Measurements from ENCODE around the gene ANP32E.
"Not testable (repeated sequence)": the region's sequence is repeated elsewhere in the genome, so short reads cannot be mapped to it uniquely, and the experiment has no call there.

ANP32E gene

DNA sequence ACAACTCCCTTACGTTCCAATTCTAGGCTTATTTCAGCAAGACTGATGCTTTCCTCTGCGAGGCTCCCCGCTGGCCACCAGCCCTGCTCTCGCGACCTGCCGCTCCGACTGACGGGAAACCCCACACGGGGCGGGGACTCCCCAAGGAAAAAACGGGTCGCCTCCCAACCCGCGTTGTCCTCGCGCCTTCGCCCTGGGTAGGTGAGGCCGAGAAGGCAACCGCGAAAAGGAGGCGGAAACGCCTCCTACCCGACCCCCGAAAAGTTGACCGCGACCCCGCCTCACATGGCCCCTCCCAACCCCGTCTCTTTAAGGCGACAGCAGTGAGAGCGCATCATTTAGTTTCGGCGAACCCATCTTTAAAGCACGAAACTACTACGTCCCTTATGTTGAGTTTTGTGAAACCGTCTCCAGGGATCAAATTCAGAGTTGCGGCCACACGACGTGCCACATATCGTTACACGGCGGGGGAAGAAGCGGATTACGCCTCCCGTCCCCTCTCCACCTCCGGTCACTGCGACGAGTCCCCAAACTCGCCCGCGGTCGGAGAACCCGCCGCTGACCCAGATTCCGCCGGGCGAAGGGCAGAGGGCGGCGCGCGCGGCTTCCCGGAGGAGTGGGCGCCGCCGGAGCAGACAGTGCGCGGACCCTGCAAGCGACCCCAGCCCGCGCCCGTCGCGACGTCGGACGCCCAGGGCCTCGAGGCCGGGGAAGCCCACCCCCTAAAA, 1.2 kb downstream of the ANP32E start:
- Mint-ChIP-seq H3K36me3 (ENCODE audit: low read depth) (peaks cover 25% of the 10 kb centered on the region), H3K9me3 (no peaks in the 10 kb centered on the region), H3K27ac (peak overlapping the region; percentile 98), H3K27me3 (no peaks in the 10 kb centered on the region), H3K4me1 (ENCODE audit: low read depth) (peaks cover 19% of the 10 kb centered on the region), H3K4me3 (no peak overlapping the region)

DNA sequence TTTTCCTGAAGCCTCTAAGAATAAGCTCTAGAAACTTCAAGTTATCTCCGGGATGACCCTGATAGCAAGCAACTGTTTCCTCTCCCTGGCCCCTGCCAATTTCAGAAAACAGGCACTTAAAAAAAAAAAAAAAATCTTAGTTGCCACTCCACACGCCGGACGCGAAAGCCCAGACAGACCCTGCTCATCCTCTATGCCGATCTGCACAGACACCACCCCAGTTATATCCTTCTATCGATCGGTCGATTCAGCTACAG, 1.7 kb downstream of the ANP32E start:
- H3K4me1 Mint-ChIP-seq (ENCODE audit: low read depth), result peaks cover 19% of the 10 kb centered on the region
- H3K27ac Mint-ChIP-seq, result peak overlapping the region; percentile 98
- no peaks in the 10 kb centered on the region for H3K9me3 Mint-ChIP-seq
- peaks cover 25% of the 10 kb centered on the region for H3K36me3 Mint-ChIP-seq (ENCODE audit: low read depth)
- H3K27me3 Mint-ChIP-seq, result no peaks in the 10 kb centered on the region
- H3K4me3 Mint-ChIP-seq, result no peak overlapping the region

DNA sequence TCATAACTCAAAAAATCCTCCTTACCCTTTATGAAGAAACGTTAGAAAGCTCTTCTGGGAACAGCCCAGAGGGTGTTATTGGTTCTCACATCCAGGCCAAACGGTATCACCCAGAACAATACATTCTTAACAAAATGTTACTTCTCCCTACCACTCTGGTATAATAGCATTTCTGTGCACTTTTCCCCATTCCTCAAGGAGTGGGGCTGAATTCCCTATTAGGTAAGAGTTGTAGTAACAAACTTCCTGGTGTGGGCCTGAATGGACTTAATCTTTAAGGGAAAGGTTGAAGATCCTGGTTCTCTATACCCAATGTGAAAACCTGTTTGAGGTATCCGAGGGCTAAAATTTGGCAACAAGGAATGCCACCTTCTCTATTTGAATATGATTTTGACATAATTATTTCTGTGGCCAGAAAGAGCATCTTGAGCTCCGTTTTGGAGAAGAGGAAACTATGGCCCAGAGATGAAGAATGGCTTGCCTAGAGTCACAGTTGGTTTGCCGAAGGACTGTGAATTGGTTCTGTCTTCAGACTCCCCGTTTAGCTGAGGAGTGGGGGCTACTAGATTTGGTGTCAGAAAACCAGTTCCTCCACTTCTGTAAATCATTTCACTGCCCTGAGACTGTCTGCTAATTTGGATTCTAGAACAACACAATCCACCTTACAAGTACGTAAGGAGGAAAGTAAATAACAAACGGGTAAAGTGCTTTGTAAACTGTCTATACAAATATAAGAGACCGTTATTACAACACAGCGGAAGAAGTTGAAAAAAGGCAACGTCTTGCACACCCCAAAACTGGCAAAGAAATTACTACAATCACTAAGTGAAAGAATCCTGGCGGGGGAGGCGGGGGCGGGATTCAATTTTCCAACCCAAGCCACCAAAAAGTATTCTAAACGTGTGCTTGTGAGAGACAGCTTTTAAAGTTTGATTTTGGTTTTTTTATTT, 2.3 kb downstream of the ANP32E start:
- Mint-ChIP-seq H3K36me3 (ENCODE audit: low read depth) (peaks cover 30% of the 10 kb centered on the region), H3K4me3 (no peak overlapping the region), H3K27ac (peak overlapping the region; percentile 98), H3K4me1 (ENCODE audit: low read depth) (peaks cover 22% of the 10 kb centered on the region), H3K9me3 (no peaks in the 10 kb centered on the region), H3K27me3 (no peaks in the 10 kb centered on the region)

DNA sequence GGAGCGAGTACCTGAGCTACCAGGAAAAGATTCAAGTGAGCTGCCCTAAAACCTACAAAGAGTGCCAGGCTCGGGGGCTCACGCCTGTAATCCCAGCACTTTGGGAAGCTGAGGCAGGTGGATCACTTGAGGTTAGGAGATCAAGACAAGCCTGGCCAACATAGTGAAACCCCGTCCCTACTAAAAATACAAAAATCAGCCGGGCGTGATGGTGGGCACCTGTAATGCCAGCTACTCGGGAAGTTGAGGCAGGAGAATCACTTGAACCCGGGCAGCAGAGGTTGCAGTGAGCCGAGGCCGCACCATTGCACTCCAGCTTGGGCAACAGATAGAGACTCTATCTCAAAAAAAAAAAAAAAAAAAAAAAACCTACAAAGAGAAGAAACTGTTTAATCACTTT, 3.0 kb downstream of the ANP32E start:
- Mint-ChIP-seq H3K4me1 (ENCODE audit: low read depth) (peaks cover 22% of the 10 kb centered on the region), H3K27ac (peak overlapping the region; percentile 98), H3K36me3 (ENCODE audit: low read depth) (peaks cover 35% of the 10 kb centered on the region)
- H3K27me3 Mint-ChIP-seq, H3K4me3 Mint-ChIP-seq, H3K9me3 Mint-ChIP-seq: not testable (repeated sequence)

DNA sequence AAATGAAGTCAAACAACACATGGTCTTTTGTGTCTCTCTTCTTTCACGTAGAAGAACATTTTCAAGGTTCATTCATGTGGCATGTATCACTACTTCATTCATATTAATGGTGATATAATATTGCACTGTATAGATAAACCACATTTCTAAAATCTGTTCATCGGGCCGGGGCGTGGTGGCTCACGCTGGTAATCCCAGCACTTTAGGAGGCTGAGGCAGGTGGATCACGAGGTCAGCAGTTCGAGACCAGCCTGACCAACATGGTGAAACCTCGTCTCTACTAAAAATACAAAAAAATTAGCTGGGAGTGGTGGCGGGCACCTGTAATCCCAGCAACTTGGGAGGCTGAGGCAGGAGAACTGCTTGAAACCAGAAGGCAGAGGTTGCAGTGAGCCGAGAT, 7.7 kb downstream of the ANP32E start:
- H3K27ac Mint-ChIP-seq; H3K4me3 Mint-ChIP-seq; H3K27me3 Mint-ChIP-seq; H3K4me1 Mint-ChIP-seq (ENCODE audit: low read depth); H3K9me3 Mint-ChIP-seq: not testable (repeated sequence)
- H3K36me3 Mint-ChIP-seq (ENCODE audit: low read depth), result peaks cover 63% of the 10 kb centered on the region

DNA sequence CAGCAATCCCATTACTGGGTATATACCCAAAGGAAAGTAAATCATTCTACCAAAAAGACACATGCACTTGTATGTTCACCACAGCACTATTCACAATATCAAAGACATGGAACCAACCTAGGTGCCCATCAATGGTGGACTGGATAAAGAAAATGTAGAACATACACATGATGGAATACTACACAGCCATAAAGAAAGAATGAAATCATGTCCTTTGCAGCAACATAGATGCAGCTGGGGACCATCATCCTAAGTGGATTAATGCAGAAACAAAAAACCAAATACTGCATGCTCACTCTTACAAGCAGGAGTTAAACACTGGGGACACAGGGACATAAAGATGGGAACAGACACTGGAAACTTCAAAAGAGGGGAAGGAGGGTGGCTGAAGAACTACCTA, 8.7 kb downstream of the ANP32E start:
- Mint-ChIP-seq H3K4me1 (ENCODE audit: low read depth) (peaks cover 3% of the 10 kb centered on the region), H3K27me3 (no peaks in the 10 kb centered on the region), H3K36me3 (ENCODE audit: low read depth) (peaks cover 69% of the 10 kb centered on the region), H3K27ac (no peak overlapping the region), H3K9me3 (no peaks in the 10 kb centered on the region), H3K4me3 (no peak overlapping the region)

DNA sequence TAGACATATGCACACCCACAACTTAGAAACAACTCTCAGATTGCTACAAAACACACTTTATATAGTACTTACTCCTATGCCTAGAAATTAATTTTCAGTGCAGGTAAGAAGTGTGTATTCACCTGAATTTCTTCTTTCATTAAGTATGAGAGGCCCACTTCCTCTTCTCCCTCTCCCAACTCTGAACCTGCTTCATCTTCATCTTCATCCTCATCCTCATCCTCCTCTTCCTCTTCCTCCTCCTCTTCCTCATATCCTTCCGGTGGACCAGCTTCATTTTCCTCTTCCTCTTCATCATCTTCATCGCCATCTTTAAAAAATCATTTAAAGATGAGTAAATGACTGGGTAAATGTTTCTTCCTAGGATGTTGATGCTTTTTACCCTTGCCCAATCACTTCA, 9.4 kb downstream of the ANP32E start:
- Mint-ChIP-seq H3K27ac (peak overlapping the region; percentile 33), H3K27me3 (no peaks in the 10 kb centered on the region), H3K4me1 (ENCODE audit: low read depth) (peaks cover 3% of the 10 kb centered on the region), H3K4me3 (no peak overlapping the region), H3K36me3 (ENCODE audit: low read depth) (peaks cover 69% of the 10 kb centered on the region), H3K9me3 (no peaks in the 10 kb centered on the region)

DNA sequence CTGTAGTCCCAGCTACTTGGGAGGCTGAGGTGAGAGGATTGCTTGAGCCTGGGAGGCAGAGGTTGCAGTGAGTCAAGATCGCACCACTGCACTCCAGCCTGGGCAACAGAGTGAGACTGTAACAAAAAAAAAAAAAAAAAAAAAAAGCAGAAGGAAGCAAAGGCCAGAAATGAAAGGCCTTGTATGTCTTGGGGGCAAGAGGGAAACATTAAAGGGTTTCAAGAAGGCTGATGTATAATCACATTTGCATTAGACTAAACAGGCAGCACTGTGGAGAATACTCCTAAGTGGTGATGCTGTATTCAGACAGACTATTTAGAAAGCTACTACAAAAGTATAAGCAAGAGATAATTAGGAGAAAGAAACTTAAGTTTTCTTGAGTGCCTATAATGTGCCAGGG, 10.4 kb downstream of the ANP32E start:
- H3K9me3 Mint-ChIP-seq, result no peaks in the 10 kb centered on the region
- H3K4me3 Mint-ChIP-seq, result no peak overlapping the region
- no peaks in the 10 kb centered on the region for H3K27me3 Mint-ChIP-seq
- peaks cover 3% of the 10 kb centered on the region for H3K4me1 Mint-ChIP-seq (ENCODE audit: low read depth)
- peaks cover 65% of the 10 kb centered on the region for H3K36me3 Mint-ChIP-seq (ENCODE audit: low read depth)
- no peak overlapping the region for H3K27ac Mint-ChIP-seq

DNA sequence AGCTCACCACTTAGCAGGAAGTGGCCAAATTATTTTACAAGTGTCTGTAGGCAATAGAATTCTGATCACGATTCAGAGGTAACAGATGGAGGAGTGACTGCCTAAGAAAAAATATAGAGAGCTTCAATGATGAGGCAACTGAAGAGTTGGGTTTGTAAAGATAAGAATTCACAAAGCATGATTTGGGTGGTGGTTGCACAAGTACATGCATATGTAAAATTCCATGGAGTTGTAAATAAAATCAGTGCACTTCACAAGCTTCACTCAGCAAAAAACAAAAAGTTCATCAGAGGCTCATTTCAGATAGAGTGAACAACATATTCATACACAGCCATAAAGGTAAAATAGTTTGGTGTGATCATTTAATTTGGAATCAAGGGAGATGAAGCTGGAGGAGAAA, 10.9 kb downstream of the ANP32E start:
- no peaks in the 10 kb centered on the region for H3K9me3 Mint-ChIP-seq
- H3K36me3 Mint-ChIP-seq (ENCODE audit: low read depth), result peaks cover 65% of the 10 kb centered on the region
- H3K4me1 Mint-ChIP-seq (ENCODE audit: low read depth), result peaks cover 3% of the 10 kb centered on the region
- no peak overlapping the region for H3K4me3 Mint-ChIP-seq
- H3K27ac Mint-ChIP-seq, result no peak overlapping the region
- H3K27me3 Mint-ChIP-seq, result no peaks in the 10 kb centered on the region

DNA sequence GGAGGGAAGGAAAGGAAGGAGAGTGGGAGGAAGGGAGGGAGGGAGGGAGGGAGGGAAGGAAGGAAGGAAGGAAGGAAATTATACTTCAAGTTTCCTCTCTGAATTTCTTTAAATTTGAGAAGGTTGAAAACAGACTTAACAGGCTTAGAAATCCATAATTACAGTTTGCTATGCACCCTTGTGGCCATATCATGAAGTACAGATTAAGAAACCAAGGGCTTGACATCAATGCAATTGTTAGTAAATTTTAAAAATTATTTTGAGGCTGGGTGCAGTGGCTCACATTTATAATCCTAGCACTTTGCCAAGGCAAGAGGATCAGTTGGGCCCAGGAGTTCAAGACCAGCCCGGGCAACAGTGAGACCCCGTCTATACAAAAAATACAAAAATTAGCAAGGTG, 14.4 kb downstream of the ANP32E start:
- Mint-ChIP-seq H3K27ac (no peak overlapping the region), H3K9me3 (no peaks in the 10 kb centered on the region), H3K4me1 (ENCODE audit: low read depth) (no peaks in the 10 kb centered on the region), H3K27me3 (no peaks in the 10 kb centered on the region), H3K36me3 (ENCODE audit: low read depth) (peaks cover 57% of the 10 kb centered on the region), H3K4me3 (no peak overlapping the region)

DNA sequence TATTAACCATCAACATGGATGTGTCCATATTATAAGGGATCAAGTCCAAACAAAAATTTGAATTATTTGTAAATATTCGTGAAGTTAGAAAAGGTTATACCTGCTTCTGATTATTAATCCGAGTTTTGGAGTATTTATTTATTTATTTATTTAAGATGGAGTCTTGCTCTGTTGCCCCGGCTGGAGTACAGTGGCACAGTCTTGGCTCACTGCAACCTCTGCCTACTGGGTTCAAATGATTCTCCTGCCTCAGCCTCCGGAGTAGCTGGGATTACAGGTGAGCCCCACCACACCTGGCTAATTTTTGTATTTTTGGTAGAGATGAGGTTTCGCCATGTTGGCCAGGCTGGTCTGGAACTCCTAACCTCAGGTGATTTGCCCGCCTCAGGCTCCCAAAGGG, 20.1 kb downstream of the ANP32E start:
- H3K27ac Mint-ChIP-seq, H3K4me3 Mint-ChIP-seq, H3K9me3 Mint-ChIP-seq, H3K27me3 Mint-ChIP-seq: not testable (repeated sequence)
- H3K36me3 Mint-ChIP-seq (ENCODE audit: low read depth), result peaks cover 25% of the 10 kb centered on the region
- peaks cover 19% of the 10 kb centered on the region for H3K4me1 Mint-ChIP-seq (ENCODE audit: low read depth)

DNA sequence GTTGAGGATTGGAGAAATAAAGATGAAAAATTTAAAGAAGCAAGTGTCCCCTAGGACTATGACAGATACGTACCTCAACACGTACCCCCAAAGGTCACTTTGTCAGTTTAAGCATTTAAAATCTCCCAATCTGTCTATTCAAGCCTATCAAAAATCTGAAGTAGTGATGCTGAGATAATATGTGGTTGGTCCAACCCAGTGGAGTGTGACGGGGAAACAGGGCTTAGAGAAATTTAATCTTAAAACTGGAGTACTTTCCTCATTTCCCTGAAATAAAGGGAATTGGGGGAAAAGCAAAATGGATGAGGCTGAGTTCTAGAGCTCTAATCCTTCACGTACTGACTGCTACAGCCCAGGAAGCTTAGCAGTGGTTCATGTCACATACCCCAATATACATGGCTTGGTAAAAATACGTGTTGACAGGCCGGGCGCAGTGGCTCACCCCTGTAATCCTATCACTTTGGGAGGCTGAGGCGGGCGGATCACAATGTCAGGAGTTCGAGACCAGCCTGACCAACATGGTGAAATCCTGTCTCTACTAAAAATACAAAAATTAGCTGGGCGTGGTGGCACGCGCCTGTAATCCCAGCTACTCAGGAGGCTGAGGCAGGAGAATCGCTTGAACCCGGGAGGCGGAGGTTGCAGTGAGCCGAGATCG, 21.7 kb downstream of the ANP32E start:
- H3K4me3 Mint-ChIP-seq, result peak overlapping the region; percentile 85
- H3K27me3 Mint-ChIP-seq, H3K9me3 Mint-ChIP-seq: not testable (repeated sequence)
- H3K36me3 Mint-ChIP-seq (ENCODE audit: low read depth), result peaks cover 12% of the 10 kb centered on the region
- H3K27ac Mint-ChIP-seq, result peak overlapping the region; percentile 91
- H3K4me1 Mint-ChIP-seq (ENCODE audit: low read depth), result peaks cover 19% of the 10 kb centered on the region

DNA sequence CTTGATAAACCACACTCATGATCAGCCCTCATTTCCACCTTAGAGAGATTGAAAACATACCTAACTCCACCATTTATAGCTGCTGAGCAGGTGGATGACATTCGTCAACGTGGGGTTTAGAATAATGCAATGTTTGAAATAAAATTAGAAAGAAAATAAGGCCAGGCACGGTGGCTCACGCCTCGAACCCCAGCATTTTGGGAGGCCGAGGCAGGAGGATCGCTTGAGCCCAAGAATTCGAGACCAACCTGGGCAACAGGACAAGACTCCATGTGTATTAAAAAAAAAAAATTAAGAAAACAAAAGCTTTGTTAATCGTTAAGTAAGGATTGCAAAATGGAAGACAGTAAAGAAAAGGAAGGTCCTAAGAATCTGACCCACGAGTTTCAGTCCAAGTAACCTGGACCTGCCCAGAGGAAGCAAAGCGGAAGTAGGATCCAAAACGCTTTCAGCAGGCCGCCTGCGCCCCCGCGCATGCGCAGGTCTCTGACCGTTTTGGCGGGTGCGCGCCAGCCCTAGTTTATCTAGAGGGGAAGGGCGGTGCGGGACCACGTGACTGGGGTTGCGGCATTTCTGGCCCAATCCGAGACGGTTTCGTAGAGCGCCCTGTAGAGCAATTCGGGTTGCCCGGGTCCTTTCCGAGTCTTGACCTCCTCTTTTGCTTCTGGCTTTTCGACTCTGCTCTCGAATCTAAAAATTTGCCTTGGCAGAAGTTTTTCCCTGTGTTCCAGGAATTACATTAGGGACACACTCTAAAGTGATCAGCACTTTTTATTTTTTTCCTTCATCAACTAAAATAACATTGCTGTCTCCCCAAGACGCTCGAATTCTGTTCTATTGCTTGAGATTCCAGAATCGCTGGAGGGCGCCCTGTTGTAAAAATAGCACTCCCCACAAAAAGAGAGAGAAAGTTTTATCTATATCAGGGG, 22.5 kb downstream of the ANP32E start:
- peak overlapping the region; percentile 85 for H3K4me3 Mint-ChIP-seq
- H3K9me3 Mint-ChIP-seq, result no peaks in the 10 kb centered on the region
- no peaks in the 10 kb centered on the region for H3K27me3 Mint-ChIP-seq
- peaks cover 19% of the 10 kb centered on the region for H3K4me1 Mint-ChIP-seq (ENCODE audit: low read depth)
- peaks cover 4% of the 10 kb centered on the region for H3K36me3 Mint-ChIP-seq (ENCODE audit: low read depth)
- H3K27ac Mint-ChIP-seq, result peak overlapping the region; percentile 91

DNA sequence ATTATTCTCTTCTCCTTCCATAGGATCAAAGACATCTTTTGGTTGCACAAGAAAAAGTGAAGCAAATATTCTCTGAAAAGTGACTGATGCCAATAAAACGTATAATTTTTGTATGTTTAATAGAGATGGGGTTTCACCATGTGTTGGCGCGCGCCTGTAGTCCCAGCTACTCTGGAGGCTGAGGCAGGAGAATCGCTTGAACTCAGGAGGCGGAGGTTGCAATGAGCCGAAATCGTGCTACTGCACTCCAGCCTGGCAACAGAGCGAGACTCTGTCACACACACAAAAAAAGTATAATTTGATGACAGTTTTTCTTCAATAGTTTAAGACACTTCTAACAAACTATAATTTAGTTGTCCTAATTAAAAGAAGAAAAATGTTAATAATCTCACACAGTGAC, 23.8 kb downstream of the ANP32E start:
- Mint-ChIP-seq H3K4me1 (ENCODE audit: low read depth) (peaks cover 19% of the 10 kb centered on the region), H3K27ac (no peak overlapping the region), H3K9me3 (no peaks in the 10 kb centered on the region), H3K27me3 (no peaks in the 10 kb centered on the region), H3K36me3 (ENCODE audit: low read depth) (no peaks in the 10 kb centered on the region), H3K4me3 (no peak overlapping the region)
